Stimulated activated CD8-positive, alpha-beta memory T cell treated with anti-CD3 and anti-CD28 coated beads, Interleukin-4, amount 100 ng/mL, for 24 hours (primary cell): Measurements from ENCODE around the gene ZNF593OS.

Experiments
- DNase-seq: peaks from one replicate; pipeline ENCODE4 v3.0.0-alpha.2; 2020; ENCODE audit warnings: low read depth

Gene ZNF593OS

GRCh38 chr1:26158908-26159742 lies 12.5 kb downstream of the ZNF593OS start, which contains the start of gene FAM110D:
Gene FAM110D (plus strand): TSS chr1:26159079. CDS start chr1:26161292, 2,213 bp downstream.
- DNase-seq, result no peak

GRCh38 chr1:26158271-26158907 lies 13.2 kb downstream of the ZNF593OS start:
- DNase-seq, result no peak

- no peak for DNase-seq
Observed at GRCh38 chr1:26156285-26157038, 15.2 kb downstream of the ZNF593OS start.

GRCh38 chr1:26155370-26156284 lies 16.0 kb downstream of the ZNF593OS start:
- no peak for DNase-seq

- DNase-seq, result no peak
Observed at GRCh38 chr1:26154750-26155149, 16.9 kb downstream of the ZNF593OS start.

GRCh38 chr1:26153966-26154532 lies 17.6 kb downstream of the ZNF593OS start:
- DNase-seq, result no peak

- DNase-seq, result no peak
Observed at GRCh38 chr1:26148887-26149286, 22.7 kb downstream of the ZNF593OS start.

- DNase-seq, result no peak
Observed at GRCh38 chr1:26145960-26146294, 25.7 kb downstream of the ZNF593OS start.

- peak; percentile 67 for DNase-seq
Observed at GRCh38 chr1:26145041-26145959, 26.3 kb downstream of the ZNF593OS start.

- DNase-seq, result no peak
Observed at GRCh38 chr1:26142159-26142558, 29.5 kb downstream of the ZNF593OS start.

- no peak for DNase-seq
Observed at GRCh38 chr1:26138974-26139558, 32.6 kb downstream of the ZNF593OS start.

- no peak for DNase-seq
Observed at GRCh38 chr1:26134466-26134865, 37.2 kb downstream of the ZNF593OS start.

GRCh38 chr1:26132834-26133167 lies 38.8 kb downstream of the ZNF593OS start:
- DNase-seq, result no peak

GRCh38 chr1:26132128-26132833 lies 39.4 kb downstream of the ZNF593OS start:
- no peak for DNase-seq

- DNase-seq, result no peak
Observed at GRCh38 chr1:26130695-26131094, 40.9 kb downstream of the ZNF593OS start.

GRCh38 chr1:26129778-26130177 lies 41.9 kb downstream of the ZNF593OS start:
- DNase-seq, result no peak

- no peak for DNase-seq
Observed at GRCh38 chr1:26127235-26128163, 44.1 kb downstream of the ZNF593OS start.
